NCI-H748 (cell line): ENCODE measurements around the gene TSC2.
"Not testable (repeated sequence)": the region's sequence is repeated elsewhere in the genome, so short reads cannot be mapped to it uniquely, and the experiment has no call there.

Source experiments
- DNase-seq: peaks from one replicate; lab custom pipeline; 2025; ENCODE audit not compliant: unreplicated experiment; lab: John Stamatoyannopoulos, UW

The TSC2 gene

GRCh38 chr16:2084895-2085625 lies 37.3 kb downstream of the TSC2 start:
- no peak for DNase-seq

DNA sequence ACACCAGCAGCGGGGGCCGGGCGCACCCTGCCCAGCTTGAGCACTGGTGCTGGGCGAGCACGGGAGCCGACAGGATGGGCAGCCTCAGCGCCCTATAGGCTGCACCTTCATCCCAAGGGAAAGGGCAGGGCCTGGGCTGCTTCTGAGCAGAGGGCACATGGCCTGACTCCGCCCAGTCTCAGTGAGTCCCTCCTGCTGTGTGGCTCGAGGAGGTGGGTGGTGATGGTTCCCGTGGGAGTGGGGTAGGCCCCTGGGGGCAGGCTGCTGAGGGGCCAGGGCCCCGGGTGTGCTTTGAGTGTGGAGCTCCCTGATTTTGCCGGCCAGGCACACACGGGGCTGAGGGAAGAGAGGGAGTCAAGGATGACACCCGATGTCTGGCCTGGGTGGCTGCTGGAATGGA lies 37.9 kb downstream of the TSC2 start:
- DNase-seq, result no peak

DNA sequence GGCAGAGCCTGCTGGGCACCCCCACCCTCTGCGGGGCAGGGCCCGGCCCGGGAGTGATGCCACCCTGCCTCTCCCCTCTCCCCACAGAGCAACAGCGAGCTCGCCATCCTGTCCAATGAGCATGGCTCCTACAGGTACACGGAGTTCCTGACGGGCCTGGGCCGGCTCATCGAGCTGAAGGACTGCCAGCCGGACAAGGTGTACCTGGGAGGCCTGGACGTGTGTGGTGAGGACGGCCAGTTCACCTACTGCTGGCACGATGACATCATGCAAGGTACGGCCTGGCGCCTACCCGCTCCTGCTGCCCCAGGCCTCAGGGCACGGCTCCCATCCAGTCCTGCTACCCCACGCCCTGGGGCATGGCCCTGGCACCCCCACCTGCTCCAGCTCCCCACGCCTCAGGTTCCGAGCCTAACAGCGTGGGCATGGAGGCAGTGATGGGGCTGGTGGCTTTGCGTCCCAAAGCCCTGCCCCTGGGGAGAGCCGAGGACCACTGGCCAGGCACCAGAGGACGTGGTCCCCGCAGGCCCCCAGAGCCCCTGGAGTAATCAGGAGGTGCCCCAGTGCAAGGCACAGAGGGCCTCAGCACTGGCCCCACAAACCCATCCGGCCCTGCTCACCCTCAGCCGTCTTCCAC lies 38.4 kb downstream of the TSC2 start:
- DNase-seq, result no peak

DNA sequence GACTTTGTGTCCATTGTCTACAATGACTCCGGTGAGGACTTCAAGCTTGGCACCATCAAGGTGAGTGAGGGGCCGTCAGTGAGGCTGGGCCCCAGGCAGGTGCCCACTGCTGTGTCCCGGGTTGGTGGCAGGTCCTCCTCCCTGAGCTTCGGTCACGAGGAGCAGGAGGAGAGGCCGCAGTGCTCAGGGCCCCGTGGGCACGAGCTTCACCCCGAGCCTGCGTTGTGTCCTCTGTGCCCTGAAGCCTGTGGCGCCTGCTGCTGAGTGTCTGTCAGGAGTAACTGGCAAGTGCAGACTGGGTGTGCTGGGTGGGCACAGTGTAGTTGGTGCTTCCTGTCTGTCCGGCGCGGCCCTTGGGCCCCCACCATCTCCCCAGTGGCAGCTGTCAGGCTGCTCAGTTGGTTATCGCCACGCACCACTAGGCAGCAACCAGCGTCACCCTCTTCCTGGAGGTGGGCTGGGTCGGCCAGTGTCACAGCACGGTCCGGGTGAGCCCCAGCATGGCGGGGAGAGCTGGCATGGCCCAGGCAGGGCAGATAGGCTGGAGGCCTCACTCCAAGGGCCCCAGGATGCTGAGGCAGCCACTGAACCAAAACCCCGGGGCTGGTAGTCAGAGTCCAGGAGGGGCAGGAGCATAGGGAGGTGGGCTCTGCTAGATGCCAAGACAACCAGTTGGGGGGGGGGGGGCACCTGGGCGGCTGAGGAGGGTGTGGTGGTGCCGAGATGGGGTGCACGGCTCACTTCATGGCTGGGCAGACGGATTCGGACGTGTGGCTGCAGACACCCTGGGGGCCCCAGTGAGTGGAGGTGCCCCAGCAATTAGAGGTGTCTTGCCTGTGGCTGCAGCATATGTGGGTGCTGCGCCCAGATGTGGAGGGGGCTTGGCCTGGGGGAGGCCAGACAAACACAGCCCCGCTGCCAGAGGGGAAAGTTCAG lies 39.3 kb downstream of the TSC2 start:
- DNase-seq, result no peak

DNA sequence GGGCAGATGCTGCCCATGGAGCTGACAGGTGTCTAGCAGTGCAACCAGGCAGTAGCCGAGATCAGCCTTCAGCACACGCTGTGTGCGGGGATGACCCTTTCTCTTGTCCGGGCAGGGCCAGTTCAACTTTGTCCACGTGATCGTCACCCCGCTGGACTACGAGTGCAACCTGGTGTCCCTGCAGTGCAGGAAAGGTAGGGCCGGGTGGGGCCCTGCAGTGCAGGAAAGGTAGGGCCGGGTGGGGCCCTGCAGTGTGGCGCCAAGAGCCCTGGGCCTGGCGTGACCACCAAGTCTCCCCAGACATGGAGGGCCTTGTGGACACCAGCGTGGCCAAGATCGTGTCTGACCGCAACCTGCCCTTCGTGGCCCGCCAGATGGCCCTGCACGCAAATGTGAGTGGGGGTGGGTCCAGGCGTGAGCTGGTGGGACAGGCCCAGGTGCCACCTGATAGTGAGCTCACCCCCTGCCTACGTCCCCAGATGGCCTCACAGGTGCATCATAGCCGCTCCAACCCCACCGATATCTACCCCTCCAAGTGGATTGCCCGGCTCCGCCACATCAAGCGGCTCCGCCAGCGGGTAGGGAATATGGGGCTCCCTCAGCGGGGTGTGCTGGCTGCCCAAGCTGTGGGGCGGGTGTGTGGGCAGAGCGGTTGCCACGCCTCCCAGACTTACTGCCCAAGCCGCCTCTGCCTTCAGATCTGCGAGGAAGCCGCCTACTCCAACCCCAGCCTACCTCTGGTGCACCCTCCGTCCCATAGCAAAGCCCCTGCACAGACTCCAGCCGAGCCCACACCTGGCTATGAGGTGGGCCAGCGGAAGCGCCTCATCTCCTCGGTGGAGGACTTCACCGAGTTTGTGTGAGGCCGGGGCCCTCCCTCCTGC lies 40.2 kb downstream of the TSC2 start:
- DNase-seq, result no peak

GRCh38 chr16:2088759-2089358 lies 41.1 kb downstream of the TSC2 start:
- DNase-seq, result no peak

GRCh38 chr16:2089706-2090480 lies 42.1 kb downstream of the TSC2 start:
- no peak for DNase-seq

- no peak for DNase-seq
These were observed 42.6 kb downstream of the TSC2 start for GRCh38 chr16:2090481-2090776.

- no peak for DNase-seq
These were observed 43.2 kb downstream of the TSC2 start for GRCh38 chr16:2090777-2091546.

DNA sequence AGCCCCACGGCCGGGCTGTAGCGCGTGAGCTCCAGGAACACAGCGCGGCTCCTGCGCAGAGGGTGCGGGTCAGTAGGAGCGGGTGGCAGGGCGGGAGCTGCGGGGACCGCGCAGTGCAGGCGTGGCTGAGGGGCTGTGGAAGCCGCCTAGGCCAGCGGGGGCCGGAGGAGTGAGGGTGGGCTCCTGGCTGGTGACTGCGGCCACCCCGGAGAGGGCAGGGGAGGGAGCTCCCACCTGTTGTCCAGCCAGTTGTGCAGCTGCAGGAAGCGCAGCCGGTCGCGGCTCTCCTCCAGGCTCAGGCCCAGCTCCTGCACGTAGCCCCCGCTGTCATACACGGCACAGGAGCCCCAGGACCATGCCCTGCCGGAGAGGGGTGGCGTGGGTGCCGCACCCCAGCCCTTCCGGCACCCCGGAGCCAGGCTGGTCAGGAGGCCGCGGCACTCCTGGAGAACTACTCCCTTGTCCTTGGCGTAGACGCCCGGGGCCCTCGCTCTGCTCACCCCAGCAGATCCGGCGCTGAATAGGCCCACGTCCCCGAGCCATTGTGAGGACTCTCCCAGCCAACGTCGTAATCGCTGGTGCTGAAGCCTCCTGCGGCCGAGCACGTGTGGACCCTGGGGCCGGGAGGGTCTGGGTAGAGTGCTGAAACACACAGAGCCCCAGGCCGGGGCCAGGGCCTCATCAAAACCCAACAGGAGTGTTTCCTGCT lies 43.9 kb downstream of the TSC2 start:
- no peak for DNase-seq

DNA sequence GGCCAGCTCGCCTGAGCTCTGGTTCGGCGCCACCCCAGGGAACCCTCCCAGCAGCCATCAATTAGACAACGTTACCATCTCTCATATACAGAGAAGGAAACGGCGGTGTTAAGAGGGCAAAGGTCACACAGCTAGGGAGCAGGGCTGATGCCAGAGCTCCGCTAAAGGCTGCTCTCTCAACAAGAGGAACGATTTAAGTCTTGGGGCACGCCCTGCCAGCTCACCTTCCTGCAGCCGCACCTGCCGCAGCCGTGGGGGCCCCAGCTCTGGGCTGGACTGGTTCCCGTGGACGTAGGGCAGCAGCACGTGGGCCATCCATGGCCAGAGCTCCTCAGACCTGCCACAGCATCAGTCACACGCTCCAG lies 44.5 kb downstream of the TSC2 start:
- no peak for DNase-seq

DNA sequence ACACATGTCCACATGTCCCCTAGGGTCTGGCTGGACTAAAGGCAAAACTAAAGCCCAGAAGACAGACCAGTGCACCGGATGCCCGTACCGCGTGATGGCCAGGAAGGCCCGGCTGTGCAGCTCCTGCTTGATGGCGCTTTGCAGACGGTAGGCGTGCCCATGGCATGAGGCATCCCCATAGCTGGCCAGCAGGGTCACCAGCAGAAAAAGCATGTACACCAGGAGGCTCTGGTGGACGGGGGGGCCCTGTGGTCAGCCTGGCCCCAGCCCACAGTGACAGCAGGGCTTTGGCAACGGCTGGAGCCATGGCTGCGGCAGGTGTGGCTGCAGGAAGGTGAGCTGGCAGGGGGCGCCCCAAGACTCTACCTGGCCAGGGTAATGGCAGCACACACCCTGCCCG lies 45.1 kb downstream of the TSC2 start:
- DNase-seq, result no peak

DNA sequence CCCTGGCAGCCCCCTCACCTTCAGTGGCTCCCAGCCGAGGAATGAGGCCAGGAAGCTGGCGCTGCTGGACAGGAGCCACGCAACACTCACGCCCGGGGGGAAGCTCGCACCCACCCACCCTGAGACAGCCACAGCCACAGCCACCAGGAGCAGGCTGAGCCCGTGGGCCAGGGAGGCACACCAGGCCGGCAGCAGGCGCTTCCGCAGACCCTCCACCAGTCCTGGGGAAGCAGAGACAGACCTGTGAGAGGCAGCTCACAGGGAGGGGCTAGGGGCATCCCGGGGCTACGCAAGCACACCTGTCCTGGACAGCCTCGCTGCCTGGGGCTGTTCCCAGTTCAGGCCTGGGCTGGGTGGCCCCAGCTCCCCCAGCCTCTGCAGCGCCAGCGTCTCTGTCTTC lies 46.0 kb downstream of the TSC2 start:
- DNase-seq, result no peak

DNA sequence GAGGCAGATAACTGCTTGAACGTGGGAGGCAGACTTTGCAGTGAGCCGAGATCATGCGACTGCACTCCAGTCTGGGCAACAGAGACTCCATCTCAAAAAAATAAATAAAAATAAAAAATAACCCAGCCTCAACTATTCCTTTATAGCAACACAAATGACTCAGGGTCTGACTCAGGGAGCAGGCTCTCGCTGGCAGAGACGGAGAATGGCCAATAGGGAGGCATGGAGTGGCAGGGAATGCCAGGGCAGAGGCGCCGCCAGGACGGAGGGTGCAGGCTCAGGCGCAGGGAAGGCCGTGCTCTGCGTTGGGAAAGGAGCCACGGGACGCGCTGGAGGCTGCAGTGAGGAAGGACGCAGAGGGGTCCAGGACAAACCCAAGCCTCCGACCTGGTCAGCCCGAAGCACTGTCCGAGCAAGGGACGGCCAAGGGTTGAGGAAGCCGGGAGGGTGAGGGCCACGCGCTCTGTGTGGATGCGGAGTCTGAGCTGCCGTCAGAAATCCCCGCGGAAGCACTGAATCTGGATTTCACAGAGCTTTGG lies 47.6 kb downstream of the TSC2 start:
- no peak for DNase-seq

DNA sequence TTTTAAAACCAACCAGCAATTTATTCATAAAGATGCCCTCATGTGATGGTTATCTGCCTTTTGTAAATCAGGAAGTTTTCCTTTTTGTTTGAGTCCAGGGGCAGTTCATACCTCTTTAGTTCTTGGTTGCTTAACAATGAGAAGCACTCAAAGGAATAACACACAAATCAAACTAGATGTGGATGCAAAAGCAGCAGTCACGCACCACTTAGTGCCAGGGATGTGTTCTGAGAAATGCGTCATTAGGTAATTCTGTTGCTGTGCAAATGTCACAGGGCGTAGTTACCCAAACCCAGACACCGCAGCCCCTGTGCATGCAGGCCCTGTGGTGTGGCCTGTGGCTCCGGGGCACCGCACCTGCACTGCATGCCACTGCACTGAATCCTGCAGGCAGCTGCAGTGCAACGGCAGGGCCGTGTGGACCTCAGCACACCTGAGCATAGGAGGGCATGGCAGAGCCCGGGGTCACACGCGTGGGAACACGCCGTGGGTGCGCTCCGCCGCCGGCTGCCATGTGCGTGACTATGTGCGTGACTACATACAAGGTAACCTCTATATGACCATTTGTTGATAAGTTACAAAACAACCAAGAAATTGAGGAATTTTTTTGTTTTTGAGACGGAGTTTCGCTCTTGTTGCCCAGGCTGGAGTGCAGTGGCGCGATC lies 48.3 kb downstream of the TSC2 start:
- no peak for DNase-seq

GRCh38 chr16:2096853-2097595 lies 49.2 kb downstream of the TSC2 start:
- no peak for DNase-seq

- not testable (repeated sequence) for DNase-seq
These were observed 49.9 kb downstream of the TSC2 start for GRCh38 chr16:2097689-2098088.
